A549 (cell line): ENCODE results near the gene ZCWPW1.
"Not testable (repeated sequence)": the region's sequence is repeated elsewhere in the genome, so short reads cannot be mapped to it uniquely, and the experiment has no call there.

ENCODE experiments used
- CBX8 ChIP-seq: fragments of 200-600 bp; sonication (generic); IDR thresholded peaks from 2 replicates; pipeline ENCODE4 v1.6.1; 2016
- POLR2A ChIP-seq: IDR thresholded peaks from 2 replicates; pipeline ENCODE4 v1.6.1; 2012; ENCODE audit warnings: mild to moderate bottlenecking, low read length
- POLR2AphosphoS2 ChIP-seq: conservative IDR thresholded peaks from 2 replicates; pipeline ENCODE4 v1.6.1; 2012; ENCODE audit warnings: low read length, improper control_type of control experiment, inconsistent platforms
- RAD21 ChIP-seq, 2 experiments: fragments of >200 bp in 1 of 2; sonication (Bioruptor Twin) in 1 of 2; formaldehyde crosslinking in 1 of 2; IDR thresholded peaks in 1 of 2; conservative IDR thresholded peaks in 1 of 2; 2 replicates in 1 of 2; 3 replicates in 1 of 2; pipeline ENCODE4 v1.6.1; 2012 to 2018; ENCODE audit warnings: inconsistent platforms in 1 of 2
- RCOR1 ChIP-seq: fragments of 150-350 bp; IDR thresholded peaks from 2 replicates; pipeline ENCODE4 v1.6.1; 2014; ENCODE audit warnings: antibody characterized with exemption, low read length, low read depth
- RFX5 ChIP-seq: fragments of 450-650 bp; IDR thresholded peaks from 2 replicates; pipeline ENCODE4 v1.7.1; 2014; ENCODE audit warnings: antibody characterized with exemption, mild to moderate bottlenecking, moderate library complexity
- SMC3 ChIP-seq: fragments of >200 bp; sonication (Bioruptor Twin); formaldehyde crosslinking; IDR thresholded peaks from 3 replicates; pipeline ENCODE4 v1.6.1; 2018; ENCODE audit warnings: inconsistent platforms
- TF ChIP-seq, protein P1 (sequence below): fragments of >200 bp; sonication (Bioruptor Twin); formaldehyde crosslinking; IDR thresholded peaks from 3 replicates; pipeline ENCODE4 v1.5.1; 2016
- TF ChIP-seq, protein P2 (sequence below): IDR thresholded peaks from 2 replicates; pipeline ENCODE4 v1.6.1; 2012

DNA sequence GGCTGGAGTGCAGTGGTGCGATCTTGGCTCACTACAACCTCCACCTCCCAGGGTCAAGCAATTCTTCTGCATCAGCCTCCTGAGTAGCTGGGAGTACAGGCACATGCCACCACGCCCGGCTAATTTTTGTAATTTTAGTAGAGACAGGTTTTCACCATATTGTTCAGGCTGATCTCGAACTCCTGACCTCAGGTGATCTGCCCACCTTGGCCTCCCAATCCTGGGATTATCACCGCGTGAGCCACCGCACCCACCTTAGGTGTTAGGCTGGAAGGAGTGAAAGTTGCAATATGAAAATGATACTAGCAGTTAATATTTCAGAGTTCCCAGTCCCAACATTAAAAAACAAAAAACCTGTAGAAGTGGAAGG is 62.5 kb downstream of the ZCWPW1 start:
- not testable (repeated sequence) for TF ChIP-seq SMC3; POLR2AphosphoS2; CBX8; RCOR1; POLR2A; RFX5; RAD21 (conservative IDR thresholded peaks at IDR 0.05 in 1 of 2, IDR thresholded peaks at IDR 0.05 in 1 of 2)
- TF ChIP-seq, protein P1, sequence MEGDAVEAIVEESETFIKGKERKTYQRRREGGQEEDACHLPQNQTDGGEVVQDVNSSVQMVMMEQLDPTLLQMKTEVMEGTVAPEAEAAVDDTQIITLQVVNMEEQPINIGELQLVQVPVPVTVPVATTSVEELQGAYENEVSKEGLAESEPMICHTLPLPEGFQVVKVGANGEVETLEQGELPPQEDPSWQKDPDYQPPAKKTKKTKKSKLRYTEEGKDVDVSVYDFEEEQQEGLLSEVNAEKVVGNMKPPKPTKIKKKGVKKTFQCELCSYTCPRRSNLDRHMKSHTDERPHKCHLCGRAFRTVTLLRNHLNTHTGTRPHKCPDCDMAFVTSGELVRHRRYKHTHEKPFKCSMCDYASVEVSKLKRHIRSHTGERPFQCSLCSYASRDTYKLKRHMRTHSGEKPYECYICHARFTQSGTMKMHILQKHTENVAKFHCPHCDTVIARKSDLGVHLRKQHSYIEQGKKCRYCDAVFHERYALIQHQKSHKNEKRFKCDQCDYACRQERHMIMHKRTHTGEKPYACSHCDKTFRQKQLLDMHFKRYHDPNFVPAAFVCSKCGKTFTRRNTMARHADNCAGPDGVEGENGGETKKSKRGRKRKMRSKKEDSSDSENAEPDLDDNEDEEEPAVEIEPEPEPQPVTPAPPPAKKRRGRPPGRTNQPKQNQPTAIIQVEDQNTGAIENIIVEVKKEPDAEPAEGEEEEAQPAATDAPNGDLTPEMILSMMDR, result not testable (repeated sequence)
- TF ChIP-seq, protein P2, sequence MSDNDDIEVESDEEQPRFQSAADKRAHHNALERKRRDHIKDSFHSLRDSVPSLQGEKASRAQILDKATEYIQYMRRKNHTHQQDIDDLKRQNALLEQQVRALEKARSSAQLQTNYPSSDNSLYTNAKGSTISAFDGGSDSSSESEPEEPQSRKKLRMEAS, result not testable (repeated sequence)
